ENCODE results near the gene OGG1. TPM values are rescaled to one million over a fixed set of nuclear protein-coding genes. Genes with fewer than 3 reads are reported as not detected.

OGG1 gene
- total and polyA plus RNA-seq, 9 of the 15 experiments (the other 6 are each of a cell fraction or from before 2014, with no cell fraction given) = 6.6 to 33.0 (median 24.4) TPM

DNA sequence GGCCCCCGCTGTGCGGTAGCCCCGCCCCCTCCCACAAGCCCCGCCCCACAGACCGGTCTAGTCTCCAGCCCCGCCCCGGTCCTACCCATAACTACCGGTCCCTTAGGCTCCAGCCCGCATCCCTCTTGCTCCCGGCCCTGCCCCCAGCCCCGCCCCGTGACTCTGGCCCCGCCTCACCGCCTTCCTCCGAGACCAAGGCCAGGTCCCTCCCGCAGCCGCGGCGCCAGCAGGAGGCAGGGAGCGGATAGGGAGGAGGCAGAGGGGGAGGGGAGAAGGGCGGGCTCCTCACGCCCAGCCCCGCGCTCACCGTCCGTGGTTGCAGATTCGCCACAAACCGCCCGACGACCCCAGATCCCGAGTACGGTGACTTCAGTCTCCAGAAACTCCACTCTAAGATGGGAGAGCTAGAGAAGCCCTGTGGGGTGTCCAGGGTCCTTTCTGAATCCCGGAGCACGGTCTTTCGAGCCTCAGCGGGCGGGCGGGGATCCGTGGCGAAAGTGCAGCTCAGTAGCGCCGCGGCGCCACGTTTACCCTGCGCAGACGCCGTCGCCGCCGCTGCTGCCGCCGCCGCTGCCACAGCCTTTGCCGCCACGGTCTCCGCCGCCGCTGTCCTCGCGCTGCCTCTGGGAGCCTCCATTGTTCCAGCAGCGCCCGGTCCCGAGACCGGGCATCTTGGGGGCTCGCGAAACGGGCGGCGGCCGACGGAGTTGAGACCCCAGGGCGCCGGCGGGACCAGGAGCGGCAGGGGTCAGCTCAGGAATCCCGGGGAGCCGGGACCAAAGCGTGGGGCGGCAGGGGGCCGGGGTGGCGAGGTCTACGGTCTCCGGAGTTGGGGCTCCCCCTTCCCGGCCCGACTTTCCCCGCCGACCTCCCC is 18.3 kb upstream of the OGG1 start, which contains the start of gene BRPF1 (continued):
- TF ChIP-seq, protein P1, sequence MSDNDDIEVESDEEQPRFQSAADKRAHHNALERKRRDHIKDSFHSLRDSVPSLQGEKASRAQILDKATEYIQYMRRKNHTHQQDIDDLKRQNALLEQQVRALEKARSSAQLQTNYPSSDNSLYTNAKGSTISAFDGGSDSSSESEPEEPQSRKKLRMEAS (CRISPR knock-in tag; IDR thresholded peaks at IDR 0.05) = peak; percentile 75
- TF ChIP-seq TRIM24 (IDR thresholded peaks at IDR 0.05) (peak; percentile 51 to 82; a peak in 3 of 4 replicates), ZNF282 (CRISPR knock-in tag; IDR thresholded peaks at IDR 0.05) (0 out of 2 replicates have a peak, but pooled peaks have one; percentile 17), POU5F1 (IDR thresholded peaks at IDR 0.05; ENCODE audit: borderline replicate concordance, low read depth, low read length, partially characterized antibody) (peak; percentile 39), TOE1 (IDR thresholded peaks at IDR 0.05; ENCODE audit: borderline replicate concordance) (peak; percentile 92), TOE1 (CRISPR knock-in tag; IDR thresholded peaks at IDR 0.05; ENCODE audit: borderline replicate concordance, low read depth) (no peak), GABPB2 (CRISPR knock-in tag; conservative IDR thresholded peaks at IDR 0.05) (0 out of 2 replicates have a peak, but pooled peaks have one; percentile 29), CEBPG (CRISPR knock-in tag; IDR thresholded peaks at IDR 0.05) (no peak), CEBPG (tag; conservative IDR thresholded peaks at IDR 0.05 in 1 of 2, IDR thresholded peaks at IDR 0.05 in 1 of 2) (no peak), ETV1 (tag; conservative IDR thresholded peaks at IDR 0.05; ENCODE audit: low read depth) (peak; percentile 82), ZNF583 (CRISPR knock-in tag; IDR thresholded peaks at IDR 0.05) (peak; percentile 85), ZNF384 (IDR thresholded peaks at IDR 0.05; ENCODE audit: low read depth, low read length) (no peak), NR4A1 (CRISPR knock-in tag; IDR thresholded peaks at IDR 0.05) (peak; percentile 92; the same call in 1 of the 2 replicates), NR4A1 (tag; IDR thresholded peaks at IDR 0.05) (peak; percentile 91), ETV5 (CRISPR knock-in tag; IDR thresholded peaks at IDR 0.05; ENCODE audit: low read depth) (peak; percentile 18; the same call in 1 of the 2 replicates)
- TF ChIP-seq, protein P2, sequence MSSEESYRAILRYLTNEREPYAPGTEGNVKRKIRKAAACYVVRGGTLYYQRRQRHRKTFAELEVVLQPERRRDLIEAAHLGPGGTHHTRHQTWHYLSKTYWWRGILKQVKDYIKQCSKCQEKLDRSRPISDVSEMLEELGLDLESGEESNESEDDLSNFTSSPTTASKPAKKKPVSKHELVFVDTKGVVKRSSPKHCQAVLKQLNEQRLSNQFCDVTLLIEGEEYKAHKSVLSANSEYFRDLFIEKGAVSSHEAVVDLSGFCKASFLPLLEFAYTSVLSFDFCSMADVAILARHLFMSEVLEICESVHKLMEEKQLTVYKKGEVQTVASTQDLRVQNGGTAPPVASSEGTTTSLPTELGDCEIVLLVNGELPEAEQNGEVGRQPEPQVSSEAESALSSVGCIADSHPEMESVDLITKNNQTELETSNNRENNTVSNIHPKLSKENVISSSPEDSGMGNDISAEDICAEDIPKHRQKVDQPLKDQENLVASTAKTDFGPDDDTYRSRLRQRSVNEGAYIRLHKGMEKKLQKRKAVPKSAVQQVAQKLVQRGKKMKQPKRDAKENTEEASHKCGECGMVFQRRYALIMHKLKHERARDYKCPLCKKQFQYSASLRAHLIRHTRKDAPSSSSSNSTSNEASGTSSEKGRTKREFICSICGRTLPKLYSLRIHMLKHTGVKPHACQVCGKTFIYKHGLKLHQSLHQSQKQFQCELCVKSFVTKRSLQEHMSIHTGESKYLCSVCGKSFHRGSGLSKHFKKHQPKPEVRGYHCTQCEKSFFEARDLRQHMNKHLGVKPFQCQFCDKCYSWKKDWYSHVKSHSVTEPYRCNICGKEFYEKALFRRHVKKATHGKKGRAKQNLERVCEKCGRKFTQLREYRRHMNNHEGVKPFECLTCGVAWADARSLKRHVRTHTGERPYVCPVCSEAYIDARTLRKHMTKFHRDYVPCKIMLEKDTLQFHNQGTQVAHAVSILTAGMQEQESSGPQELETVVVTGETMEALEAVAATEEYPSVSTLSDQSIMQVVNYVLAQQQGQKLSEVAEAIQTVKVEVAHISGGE (CRISPR knock-in tag; IDR thresholded peaks at IDR 0.05) = peak in 1 of 3 experiments; percentile 47; a peak in 2 of 6 replicates
- TF ChIP-seq, protein P3, sequence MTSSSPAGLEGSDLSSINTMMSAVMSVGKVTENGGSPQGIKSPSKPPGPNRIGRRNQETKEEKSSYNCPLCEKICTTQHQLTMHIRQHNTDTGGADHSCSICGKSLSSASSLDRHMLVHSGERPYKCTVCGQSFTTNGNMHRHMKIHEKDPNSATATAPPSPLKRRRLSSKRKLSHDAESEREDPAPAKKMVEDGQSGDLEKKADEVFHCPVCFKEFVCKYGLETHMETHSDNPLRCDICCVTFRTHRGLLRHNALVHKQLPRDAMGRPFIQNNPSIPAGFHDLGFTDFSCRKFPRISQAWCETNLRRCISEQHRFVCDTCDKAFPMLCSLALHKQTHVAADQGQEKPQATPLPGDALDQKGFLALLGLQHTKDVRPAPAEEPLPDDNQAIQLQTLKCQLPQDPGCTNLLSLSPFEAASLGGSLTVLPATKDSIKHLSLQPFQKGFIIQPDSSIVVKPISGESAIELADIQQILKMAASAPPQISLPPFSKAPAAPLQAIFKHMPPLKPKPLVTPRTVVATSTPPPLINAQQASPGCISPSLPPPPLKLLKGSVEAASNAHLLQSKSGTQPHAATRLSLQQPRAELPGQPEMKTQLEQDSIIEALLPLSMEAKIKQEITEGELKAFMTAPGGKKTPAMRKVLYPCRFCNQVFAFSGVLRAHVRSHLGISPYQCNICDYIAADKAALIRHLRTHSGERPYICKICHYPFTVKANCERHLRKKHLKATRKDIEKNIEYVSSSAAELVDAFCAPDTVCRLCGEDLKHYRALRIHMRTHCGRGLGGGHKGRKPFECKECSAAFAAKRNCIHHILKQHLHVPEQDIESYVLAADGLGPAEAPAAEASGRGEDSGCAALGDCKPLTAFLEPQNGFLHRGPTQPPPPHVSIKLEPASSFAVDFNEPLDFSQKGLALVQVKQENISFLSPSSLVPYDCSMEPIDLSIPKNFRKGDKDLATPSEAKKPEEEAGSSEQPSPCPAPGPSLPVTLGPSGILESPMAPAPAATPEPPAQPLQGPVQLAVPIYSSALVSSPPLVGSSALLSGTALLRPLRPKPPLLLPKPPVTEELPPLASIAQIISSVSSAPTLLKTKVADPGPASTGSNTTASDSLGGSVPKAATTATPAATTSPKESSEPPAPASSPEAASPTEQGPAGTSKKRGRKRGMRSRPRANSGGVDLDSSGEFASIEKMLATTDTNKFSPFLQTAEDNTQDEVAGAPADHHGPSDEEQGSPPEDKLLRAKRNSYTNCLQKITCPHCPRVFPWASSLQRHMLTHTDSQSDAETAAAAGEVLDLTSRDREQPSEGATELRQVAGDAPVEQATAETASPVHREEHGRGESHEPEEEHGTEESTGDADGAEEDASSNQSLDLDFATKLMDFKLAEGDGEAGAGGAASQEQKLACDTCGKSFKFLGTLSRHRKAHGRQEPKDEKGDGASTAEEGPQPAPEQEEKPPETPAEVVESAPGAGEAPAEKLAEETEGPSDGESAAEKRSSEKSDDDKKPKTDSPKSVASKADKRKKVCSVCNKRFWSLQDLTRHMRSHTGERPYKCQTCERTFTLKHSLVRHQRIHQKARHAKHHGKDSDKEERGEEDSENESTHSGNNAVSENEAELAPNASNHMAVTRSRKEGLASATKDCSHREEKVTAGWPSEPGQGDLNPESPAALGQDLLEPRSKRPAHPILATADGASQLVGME (CRISPR knock-in tag; IDR thresholded peaks at IDR 0.05) = 0 out of 2 replicates have a peak, but pooled peaks have one; percentile 59
